Gastrocnemius medialis (tissue), 4 donors: ENCODE results near the gene SETX. TPM values are rescaled to one million over a fixed set of nuclear protein-coding genes. Genes with fewer than 3 reads are reported as not detected.

Source experiments
- ATAC-seq, 2 donors: fragments of 150-250 bp; one replicate each; pipeline ENCODE4 v1.9.1; 2016
- DNase-seq, 2 donors: peaks; one replicate each; pipeline ENCODE4 v3.0.0-alpha.2; 2019
- H3K27ac ChIP-seq, 4 donors: fragments of 200-600 bp; sonication (generic); 1 replicate in 1 of 4; 2 replicates in 3 of 4; pipeline ENCODE4 v1.5.1; 2016 to 2018; ENCODE audit warnings: mild to moderate bottlenecking in 2 of 4, moderate library complexity in 1 of 4
- H3K27me3 ChIP-seq, 3 donors: fragments of 200-600 bp; sonication (generic) in 2 of 3; 1 replicate in 1 of 3; 2 replicates in 2 of 3; pipeline versions ENCODE4 v1.5.1 to v1.6.0; 2016 to 2019; ENCODE audit warnings: mild to moderate bottlenecking in 1 of 3, moderate library complexity in 1 of 3
- H3K36me3 ChIP-seq, 2 donors: fragments of 200-600 bp; sonication (generic) in 1 of 2; one replicate each; pipeline ENCODE4 v1.5.1; 2017 to 2018
- H3K4me1 ChIP-seq, 2 donors: fragments of 200-600 bp; sonication (generic) in 1 of 2; one replicate each; pipeline ENCODE4 v1.5.1; 2016 to 2017; ENCODE audit warnings: mild to moderate bottlenecking in 2 of 2
- H3K4me3 ChIP-seq, 4 donors: fragments of 200-600 bp; sonication (generic) in 3 of 4; 1 replicate in 1 of 4; 2 replicates in 3 of 4; pipeline ENCODE4 v1.5.1; 2016 to 2019; ENCODE audit warnings: mild to moderate bottlenecking in 2 of 4
- H3K9me3 ChIP-seq, 3 donors: fragments of 200-600 bp; sonication (generic) in 2 of 3; 1 replicate in 1 of 3; 2 replicates in 2 of 3; pipeline ENCODE4 v1.5.1; 2016 to 2019
- CTCF ChIP-seq, 5 experiments: fragments of 450-650 bp in 3 of 5; fragments of 200-600 bp in 2 of 5; sonication (generic) in 2 of 5; IDR thresholded peaks in 4 of 5; conservative IDR thresholded peaks in 1 of 5; 1 replicate in 4 of 5; 2 replicates in 1 of 5; pipeline ENCODE4 v1.5.1; 2016 to 2019; ENCODE audit warnings: antibody characterized with exemption in 5 of 5, mild to moderate bottlenecking in 3 of 5, moderate library complexity in 3 of 5
- POLR2A ChIP-seq, 2 donors: fragments of 450-650 bp; IDR thresholded peaks; one replicate each; pipeline ENCODE4 v1.6.1; 2017; ENCODE audit warnings: antibody characterized with exemption in 2 of 2, mild to moderate bottlenecking in 2 of 2, moderate library complexity in 2 of 2
- in situ Hi-C, 4 donors: fragments of 200-750 bp; cut with MboI; loops; one replicate each; pipeline versions ENCODE4 v1.15.0 to v1.8.0; 2017; ENCODE audit warnings: low sequenced_read_pairs in 4 of 4
- intact Hi-C: fragments of 100-400 bp; cut with DNase I; formaldehyde crosslinking; loops from one replicate; pipeline ENCODE4 v1.15.1; 2023; ENCODE audit warnings: low total_unique reads
- total RNA-seq, 4 donors: library from RNA; depleted of rRNA; stranded (reverse); fragments of >200 nt; gene quantifications; one replicate each; pipeline versions ENCODE4 v1.1.0 to v1.2.3, GENCODE V29; 2016

The SETX gene
- total RNA-seq, 4 donors from 2014 or later = 22.3 to 39.3 (median 24.8) TPM

GRCh38 chr9:132333556-132333955 is 21.2 kb downstream of the SETX start:
- peaks cover 0 to 15% of the 10 kb centered on the region in 2 donors for H3K4me1 ChIP-seq
- ATAC-seq = peak; percentile 58 to 84
- H3K36me3 ChIP-seq = peaks cover 0 to 80% of the 10 kb centered on the region in 2 donors
- H3K4me3 ChIP-seq = no peak overlapping the region
- no peak for DNase-seq
- intact Hi-C loops = no loop called here
- in situ Hi-C loops = no loop called here
- H3K9me3 ChIP-seq = no peaks in the 10 kb centered on the region
- no peaks in the 10 kb centered on the region for H3K27me3 ChIP-seq
- TF ChIP-seq CTCF (IDR thresholded peaks at IDR 0.05 in 4 of 5, conservative IDR thresholded peaks at IDR 0.05 in 1 of 5) = no peak
- no peak for TF ChIP-seq POLR2A (IDR thresholded peaks at IDR 0.05)
- peak overlapping the region in 2 of 4 donors; percentile 2 to 80 for H3K27ac ChIP-seq

- in situ Hi-C loops (no loop called here), intact Hi-C loops (loop anchor here (1.0 kb wide), 1 partner anchor 42 kb away; no protein-coding TSS in a partner anchor)
- H3K4me1 ChIP-seq = peaks cover 15 to 49% of the 10 kb centered on the region in 2 donors
- peak overlapping the region; percentile 55 to 75 (median 64) for H3K27ac ChIP-seq
- H3K9me3 ChIP-seq = no peaks in the 10 kb centered on the region
- H3K36me3 ChIP-seq = peaks cover 0 to 65% of the 10 kb centered on the region in 2 donors
- no peaks in the 10 kb centered on the region for H3K27me3 ChIP-seq
- no peak overlapping the region for H3K4me3 ChIP-seq
- TF ChIP-seq POLR2A (IDR thresholded peaks at IDR 0.05) (no peak), CTCF (IDR thresholded peaks at IDR 0.05 in 4 of 5, conservative IDR thresholded peaks at IDR 0.05 in 1 of 5) (no peak)
- DNase-seq (no peak), ATAC-seq (peak; percentile 67 to 68)
These were observed 26.2 kb downstream of the SETX start for GRCh38 chr9:132328580-132328979.

GRCh38 chr9:132327537-132327936 is 27.2 kb downstream of the SETX start:
- intact Hi-C loops (no loop called here), in situ Hi-C loops (no loop called here)
- Histone ChIP-seq H3K4me1 (peaks cover 15 to 44% of the 10 kb centered on the region in 2 donors), H3K9me3 (no peaks in the 10 kb centered on the region), H3K4me3 (no peak overlapping the region), H3K27me3 (no peaks in the 10 kb centered on the region), H3K36me3 (peaks cover 0 to 64% of the 10 kb centered on the region in 2 donors), H3K27ac (peak overlapping the region; percentile 55 to 75 (median 64))
- no peak for TF ChIP-seq POLR2A (IDR thresholded peaks at IDR 0.05)
- ATAC-seq = peak; percentile 80 to 95
- DNase-seq = peak; percentile 7 to 49

GRCh38 chr9:132324425-132324824 is 30.4 kb downstream of the SETX start:
- in situ Hi-C loops = no loop called here
- Histone ChIP-seq H3K4me1 (peaks cover 19 to 49% of the 10 kb centered on the region in 2 donors), H3K36me3 (peaks cover 0 to 50% of the 10 kb centered on the region in 2 donors), H3K4me3 (no peak overlapping the region), H3K27ac (no peak overlapping the region), H3K9me3 (no peaks in the 10 kb centered on the region), H3K27me3 (no peaks in the 10 kb centered on the region)
- intact Hi-C loops = no loop called here
- no peak for DNase-seq
- TF ChIP-seq CTCF (IDR thresholded peaks at IDR 0.05 in 4 of 5, conservative IDR thresholded peaks at IDR 0.05 in 1 of 5) = no peak
- no peak for TF ChIP-seq POLR2A (IDR thresholded peaks at IDR 0.05)
- no peak for ATAC-seq

GRCh38 chr9:132319421-132320110 is 35.2 kb downstream of the SETX start:
- H3K27ac ChIP-seq = no peak overlapping the region
- no peaks in the 10 kb centered on the region for H3K27me3 ChIP-seq
- peaks cover 0 to 40% of the 10 kb centered on the region in 2 donors for H3K36me3 ChIP-seq
- DNase-seq (no peak), ATAC-seq (no peak)
- in situ Hi-C loops = no loop called here
- intact Hi-C loops = no loop called here
- H3K4me3 ChIP-seq = no peak overlapping the region
- peaks cover 4 to 19% of the 10 kb centered on the region in 2 donors for H3K4me1 ChIP-seq
- no peaks in the 10 kb centered on the region for H3K9me3 ChIP-seq
- TF ChIP-seq CTCF (IDR thresholded peaks at IDR 0.05 in 4 of 5, conservative IDR thresholded peaks at IDR 0.05 in 1 of 5) (no peak), POLR2A (IDR thresholded peaks at IDR 0.05) (no peak)
